22Rv1 (cell line): ENCODE data around the gene FAM180B.

Experiments
- CTCF ChIP-seq: fragments of 450-650 bp; IDR thresholded peaks from 2 replicates; pipeline ENCODE4 v1.5.1; 2017; ENCODE audit warnings: mild to moderate bottlenecking
- ZFX ChIP-seq: fragments of 450-650 bp; IDR thresholded peaks from 2 replicates; pipeline ENCODE4 v1.6.1; 2017; ENCODE audit warnings: antibody characterized with exemption, borderline replicate concordance

GRCh38 chr11:47566149-47566698 is 20.3 kb upstream of the FAM180B start:
- TF ChIP-seq CTCF: no peak
- TF ChIP-seq ZFX: no peak
